Stromal cell of bone marrow (primary cell): ENCODE measurements around the gene CAMLG.
"Not testable (repeated sequence)": the region's sequence is repeated elsewhere in the genome, so short reads cannot be mapped to it uniquely, and the experiment has no call there.

Source experiments
- DNase-seq: peaks from one replicate; pipeline ENCODE4 v3.0.0-alpha.2; 2012; ENCODE audit warnings: low read depth

The CAMLG gene

GRCh38 chr5:134738133-134738962, at the start of gene CAMLG:
CAMLG (plus strand) TSS chr5:134738548; CDS start chr5:134738621, 73 bp downstream.
- DNase-seq, result peak; percentile 97

- not testable (repeated sequence) for DNase-seq
Observed at GRCh38 chr5:134690144-134690543, 48.2 kb upstream of the CAMLG start.

- no peak for DNase-seq
Observed at GRCh38 chr5:134692722-134693121, 45.6 kb upstream of the CAMLG start.

- DNase-seq, result no peak
Observed at GRCh38 chr5:134708301-134708700, 30.0 kb upstream of the CAMLG start.

- no peak for DNase-seq
Observed at GRCh38 chr5:134714120-134714519, 24.2 kb upstream of the CAMLG start.

GRCh38 chr5:134714541-134714940, 23.8 kb upstream of the CAMLG start:
- DNase-seq, result no peak

- DNase-seq, result not testable (repeated sequence)
Observed at GRCh38 chr5:134715466-134715865, 22.9 kb upstream of the CAMLG start.

GRCh38 chr5:134724872-134725271, 13.5 kb upstream of the CAMLG start:
- no peak for DNase-seq

GRCh38 chr5:134732819-134733218, 5.5 kb upstream of the CAMLG start:
- DNase-seq, result no peak

- no peak for DNase-seq
Observed at GRCh38 chr5:134735243-134735642, 3.1 kb upstream of the CAMLG start.

- no peak for DNase-seq
Observed at GRCh38 chr5:134736173-134736812, 2.1 kb upstream of the CAMLG start.

- peak; percentile 15 for DNase-seq
Observed at GRCh38 chr5:134738963-134739661, 764 bp downstream of the CAMLG start.

- DNase-seq, result no peak
Observed at GRCh38 chr5:134741052-134741451, 2.7 kb downstream of the CAMLG start.

GRCh38 chr5:134742134-134742533, 3.8 kb downstream of the CAMLG start:
- no peak for DNase-seq

- no peak for DNase-seq
Observed at GRCh38 chr5:134749415-134749814, 11.1 kb downstream of the CAMLG start.

- peak; percentile 6 for DNase-seq
Observed at GRCh38 chr5:134758176-134758503, 19.8 kb downstream of the CAMLG start.

- DNase-seq, result peak; percentile 86
Observed at GRCh38 chr5:134758504-134759341, 20.4 kb downstream of the CAMLG start, which contains the start of gene DDX46. DDX46 (plus strand) TSS chr5:134758779; CDS start chr5:134758939, 160 bp downstream.

- DNase-seq, result not testable (repeated sequence)
Observed at GRCh38 chr5:134767528-134768291, 29.4 kb downstream of the CAMLG start.

GRCh38 chr5:134769206-134769605, 30.9 kb downstream of the CAMLG start:
- peak; percentile 7 for DNase-seq

- DNase-seq, result no peak
Observed at GRCh38 chr5:134772461-134773125, 34.2 kb downstream of the CAMLG start.

GRCh38 chr5:134777366-134777765, 39.0 kb downstream of the CAMLG start:
- no peak for DNase-seq
